OCI-LY1 (cell line): ENCODE results near the gene ENTREP3.

Experiments used
- H2AFZ ChIP-seq: fragments of 200-600 bp; sonication (generic), shearing (Covaris generic); 2 replicates; pipeline ENCODE4 v1.6.0; 2014; ENCODE audit warnings: antibody characterized with exemption, mild to moderate bottlenecking, low read length
- H3F3A ChIP-seq: fragments of 200-600 bp; sonication (generic), shearing (Covaris generic); 2 replicates; pipeline ENCODE4 v1.6.0; 2014; ENCODE audit warnings: mild to moderate bottlenecking, antibody characterized with exemption, low read length, moderate library complexity; ENCODE audit not compliant: insufficient read depth
- H3K27ac ChIP-seq: fragments of 200-600 bp; sonication (generic); 2 replicates; pipeline ENCODE4 v1.5.1; 2014; ENCODE audit warnings: low read length, mixed run types, mild to moderate bottlenecking, low read depth; ENCODE audit not compliant: poor library complexity, severe bottlenecking
- H3K27me3 ChIP-seq: fragments of 200-600 bp; sonication (generic); 2 replicates; pipeline ENCODE4 v1.6.0; 2014; ENCODE audit warnings: antibody characterized with exemption, mild to moderate bottlenecking, low read length, moderate library complexity; ENCODE audit not compliant: insufficient read depth
- H3K36me3 ChIP-seq: fragments of 200-600 bp; sonication (generic); 2 replicates; pipeline ENCODE4 v1.6.1; 2014; ENCODE audit warnings: mild to moderate bottlenecking, antibody characterized with exemption, low read length, moderate library complexity, mixed read lengths; ENCODE audit not compliant: insufficient read depth
- H3K4me1 ChIP-seq: fragments of 200-600 bp; sonication (generic); 2 replicates; pipeline ENCODE4 v1.5.1; 2014; ENCODE audit warnings: mild to moderate bottlenecking, low read length, moderate library complexity; ENCODE audit not compliant: insufficient read depth, severe bottlenecking
- H3K4me2 ChIP-seq: fragments of 200-600 bp; sonication (generic), shearing (Covaris generic); 2 replicates; pipeline ENCODE4 v1.6.1; 2014; ENCODE audit warnings: low read length
- H3K4me3 ChIP-seq: fragments of 200-600 bp; sonication (generic); 2 replicates; pipeline ENCODE4 v1.5.1; 2014; ENCODE audit warnings: low read length, low read depth, mild to moderate bottlenecking, mixed read lengths; ENCODE audit not compliant: poor library complexity, severe bottlenecking
- H3K79me2 ChIP-seq: fragments of 200-600 bp; shearing (Covaris generic); 2 replicates; pipeline ENCODE4 v1.6.1; 2016; ENCODE audit warnings: mixed run types, low read length, mixed read lengths; ENCODE audit not compliant: insufficient read depth
- H3K9ac ChIP-seq: fragments of 200-600 bp; sonication (generic), shearing (Covaris generic); 2 replicates; pipeline ENCODE4 v1.6.1; 2014; ENCODE audit warnings: mild to moderate bottlenecking, low read length, mixed read lengths
- H3K9me2 ChIP-seq: fragments of 200-600 bp; sonication (generic), shearing (Covaris generic); 2 replicates; pipeline ENCODE4 v1.6.1; 2014; ENCODE audit warnings: low read depth, mild to moderate bottlenecking, low read length, mixed read lengths
- H3K9me3 ChIP-seq: fragments of 200-600 bp; shearing (Covaris generic); 2 replicates; pipeline ENCODE4 v1.6.1; 2014; ENCODE audit warnings: low read length, mixed read lengths
- H4K20me1 ChIP-seq: fragments of 200-600 bp; sonication (generic), shearing (Covaris generic); 2 replicates; pipeline ENCODE4 v1.6.0; 2016; ENCODE audit warnings: mild to moderate bottlenecking, low read length; ENCODE audit not compliant: insufficient read depth
- CTCF ChIP-seq: fragments of 200-600 bp; sonication (generic), shearing (Covaris generic); IDR thresholded peaks from 2 replicates; pipeline ENCODE4 v1.5.1; 2017; ENCODE audit warnings: mild to moderate bottlenecking, antibody characterized with exemption, low read length, moderate library complexity, mixed read lengths
- EZH2 ChIP-seq: fragments of 200-600 bp; sonication (generic), shearing (Covaris generic); IDR thresholded peaks from 2 replicates; pipeline ENCODE4 v1.8.0; 2017; ENCODE audit warnings: borderline replicate concordance, mixed run types, mild to moderate bottlenecking, antibody characterized with exemption, low read length, moderate library complexity, mixed read lengths

The ENTREP3 gene

DNA sequence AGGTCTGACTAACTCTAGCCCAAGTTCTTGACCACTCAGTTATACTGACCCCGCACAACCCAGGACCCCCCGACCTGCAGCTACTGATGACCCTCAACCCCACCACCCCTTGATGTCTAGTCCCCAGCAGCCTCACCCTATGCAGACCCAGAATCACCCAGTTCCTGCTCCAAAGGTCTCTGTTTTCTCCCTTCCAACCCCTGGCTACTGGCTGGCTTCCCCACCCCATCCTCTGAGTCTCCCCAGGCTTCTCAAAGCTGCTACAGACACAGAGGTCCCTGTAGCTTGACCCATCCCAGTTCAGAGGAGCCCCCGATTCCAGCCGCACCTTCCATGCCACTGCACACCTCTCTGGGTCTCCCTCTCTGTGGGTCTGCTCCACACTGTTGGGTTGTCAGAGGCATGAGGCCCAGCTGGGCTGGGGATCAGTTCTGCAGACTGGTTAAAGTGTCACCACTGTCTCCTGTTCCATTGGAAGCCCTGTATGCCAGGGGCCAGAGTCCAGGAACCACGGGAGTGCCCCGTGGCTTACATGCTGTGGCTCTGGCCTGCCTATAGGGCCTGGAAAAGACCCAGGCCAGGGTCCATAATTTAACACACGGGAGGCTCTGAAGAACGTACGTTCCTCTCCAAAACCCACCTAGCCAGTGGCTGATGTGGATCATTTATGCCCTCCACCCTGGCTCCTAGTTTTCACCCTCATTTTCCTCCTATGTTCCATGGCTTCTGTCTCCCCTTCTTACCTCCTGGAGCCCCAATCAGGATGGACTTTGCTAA, 45.5 kb upstream of the ENTREP3 start:
- no peak for TF ChIP-seq CTCF
- TF ChIP-seq EZH2 = no peak
- H3K4me2 ChIP-seq = no peak overlapping the region
- H3K9me2 ChIP-seq = no peaks in the 10 kb centered on the region
- H4K20me1 ChIP-seq = no peaks in the 10 kb centered on the region
- H2AFZ ChIP-seq = no peak overlapping the region
- H3K36me3 ChIP-seq = no peaks in the 10 kb centered on the region
- peaks cover 23% of the 10 kb centered on the region for H3K4me1 ChIP-seq
- no peak overlapping the region for H3K9ac ChIP-seq
- H3F3A ChIP-seq = no peaks in the 10 kb centered on the region
- no peak overlapping the region for H3K27ac ChIP-seq
- H3K4me3 ChIP-seq = no peak overlapping the region
- H3K27me3 ChIP-seq = no peaks in the 10 kb centered on the region
- H3K79me2 ChIP-seq = no peaks in the 10 kb centered on the region
- H3K9me3 ChIP-seq = no peaks in the 10 kb centered on the region

GRCh38 chr1:155300024-155300423, 44.7 kb upstream of the ENTREP3 start:
- no peaks in the 10 kb centered on the region for H3K9me2 ChIP-seq
- H3K4me3 ChIP-seq = no peak overlapping the region
- TF ChIP-seq CTCF (no peak), EZH2 (no peak)
- H3K79me2 ChIP-seq = no peaks in the 10 kb centered on the region
- H3K9me3 ChIP-seq = no peaks in the 10 kb centered on the region
- H2AFZ ChIP-seq = no peak overlapping the region
- H3K9ac ChIP-seq = no peak overlapping the region
- H3K4me2 ChIP-seq = no peak overlapping the region
- peaks cover 21% of the 10 kb centered on the region for H3K4me1 ChIP-seq
- H3K27ac ChIP-seq = no peak overlapping the region
- no peaks in the 10 kb centered on the region for H3K36me3 ChIP-seq
- H4K20me1 ChIP-seq = no peaks in the 10 kb centered on the region
- H3F3A ChIP-seq = no peaks in the 10 kb centered on the region
- no peaks in the 10 kb centered on the region for H3K27me3 ChIP-seq

GRCh38 chr1:155297384-155297783, 42.1 kb upstream of the ENTREP3 start:
- H3K9ac ChIP-seq = peak overlapping the region; percentile 16; the same call in 1 of the 2 replicates
- H3K9me2 ChIP-seq = no peaks in the 10 kb centered on the region
- no peak overlapping the region; the same call in 1 of the 2 replicates for H2AFZ ChIP-seq

More at GRCh38 chr1:155297384-155297783, 42.1 kb upstream of the ENTREP3 start:
- Histone ChIP-seq H3K4me2 (peak overlapping the region; percentile 46; the same call in 1 of the 2 replicates), H3K4me1 (peaks cover 14% of the 10 kb centered on the region), H3K79me2 (no peaks in the 10 kb centered on the region), H3K27ac (peak overlapping the region; percentile 53), H4K20me1 (no peaks in the 10 kb centered on the region), H3K9me3 (no peaks in the 10 kb centered on the region), H3K4me3 (peak overlapping the region; percentile 14), H3F3A (no peaks in the 10 kb centered on the region), H3K36me3 (no peaks in the 10 kb centered on the region), H3K27me3 (0 out of 2 replicates have a peak, but pooled peaks cover 3% of the 10 kb centered on the region)
- TF ChIP-seq CTCF = peak; percentile 33; the same call in 1 of the 2 replicates
- TF ChIP-seq EZH2 = no peak
